Stimulated activated CD4-positive, alpha-beta T cell treated with anti-CD3 and anti-CD28 coated beads, Interleukin-12 subunit alpha, Interleukin-12 subunit beta, amount 100 ng/mL, for 48 hours (primary cell): ENCODE data around the gene ANXA11.

Source experiments
- DNase-seq, 3 donors: peaks; one replicate each; pipeline ENCODE4 v3.0.0-alpha.2; 2020; ENCODE audit warnings: low read depth in 2 of 3, low spot score in 1 of 3

ANXA11 gene

GRCh38 chr10:80188713-80189112, 16.6 kb downstream of the ANXA11 start:
- no peak for DNase-seq

GRCh38 chr10:80187465-80188409, 17.6 kb downstream of the ANXA11 start:
- DNase-seq = peak; percentile 48 to 56 (median 52)

- no peak for DNase-seq
Observed at GRCh38 chr10:80187060-80187459, 18.3 kb downstream of the ANXA11 start.

DNA sequence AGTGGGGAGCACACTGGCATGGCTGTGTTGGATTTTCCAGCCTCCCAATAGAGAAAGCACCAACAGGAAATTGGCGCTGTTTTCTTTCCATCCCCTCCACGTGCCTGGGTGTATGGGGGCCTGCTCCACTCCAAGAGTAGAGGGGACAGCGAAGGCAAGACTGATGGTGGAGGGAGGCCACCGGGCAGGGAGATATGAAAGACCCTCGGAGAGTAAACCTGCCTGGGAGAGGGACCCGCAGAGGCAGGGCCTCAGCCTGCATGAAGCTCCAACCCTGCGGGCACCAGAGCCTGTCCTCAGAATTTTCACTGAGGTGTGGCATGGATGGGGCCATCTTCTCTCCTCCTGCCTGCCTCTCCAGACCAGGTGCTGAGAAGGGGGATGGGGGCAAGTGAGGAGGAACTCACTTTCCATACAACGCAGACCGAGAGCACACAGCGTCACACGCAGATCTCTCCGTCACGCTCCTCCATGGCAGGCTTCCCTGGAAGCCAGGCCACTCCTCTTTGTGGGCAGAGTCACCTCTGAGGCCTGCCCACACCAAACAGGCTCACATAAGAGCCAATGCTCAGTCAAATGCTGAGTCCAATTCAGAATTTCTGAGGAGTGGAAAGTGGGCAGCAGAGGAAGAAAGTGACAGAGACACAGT, 18.8 kb downstream of the ANXA11 start:
- peak in 1 of 3 donors; percentile 54 for DNase-seq

DNA sequence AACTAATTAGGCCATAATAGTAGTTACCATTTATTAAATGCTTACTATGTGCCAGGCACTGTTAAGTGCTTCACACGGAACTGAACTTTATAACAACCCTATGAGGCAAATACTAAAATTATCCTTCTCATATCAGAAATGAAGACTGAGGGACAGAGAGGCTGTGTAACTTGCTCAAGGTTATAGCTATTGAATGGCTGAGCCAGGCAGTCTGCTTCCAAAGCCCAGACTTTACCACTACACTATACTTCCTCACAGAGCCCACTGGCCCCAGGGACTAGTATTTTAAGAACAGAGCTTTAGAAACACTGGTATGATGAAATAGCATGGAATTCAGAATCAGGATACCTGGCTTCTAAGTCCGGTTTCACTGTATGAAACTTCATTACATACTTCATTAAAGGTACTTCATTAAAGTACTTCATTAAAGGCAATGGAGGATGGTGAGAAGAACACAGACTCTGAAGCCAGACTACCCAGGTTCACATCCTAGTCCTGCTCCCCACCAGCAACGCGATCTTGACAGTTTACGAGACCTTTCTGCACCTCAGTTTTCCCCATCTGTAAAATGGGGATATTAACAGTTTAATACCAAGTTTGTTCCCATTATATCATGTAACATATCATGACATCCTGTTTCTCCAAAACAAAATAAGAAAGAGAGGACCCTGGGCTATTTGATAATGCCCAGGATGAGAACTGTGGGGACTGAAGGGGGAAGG, 19.6 kb downstream of the ANXA11 start:
- no peak for DNase-seq

GRCh38 chr10:80184291-80184690, 21.0 kb downstream of the ANXA11 start:
- DNase-seq = no peak

GRCh38 chr10:80183436-80183835, 21.9 kb downstream of the ANXA11 start:
- DNase-seq = no peak

DNA sequence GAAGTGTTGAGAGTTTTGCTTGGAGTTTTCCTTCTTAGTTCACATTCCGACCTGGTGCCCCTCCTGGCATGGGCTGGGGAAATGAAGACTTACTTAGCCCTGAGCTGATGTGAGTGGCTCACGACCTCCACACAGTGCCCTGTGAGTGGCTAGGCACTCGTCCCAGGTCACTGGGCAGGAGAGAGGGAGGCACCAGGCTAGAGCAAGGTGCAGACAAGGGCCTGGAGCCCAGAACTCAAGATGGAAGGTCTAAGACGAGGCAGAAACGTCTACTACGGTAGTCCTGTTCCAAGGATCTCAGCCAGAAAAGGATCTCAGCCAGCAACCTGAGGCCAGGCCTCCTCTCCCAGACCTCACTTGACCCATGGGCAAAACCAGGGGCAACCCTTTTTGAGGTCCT, 22.4 kb downstream of the ANXA11 start:
- DNase-seq = no peak

DNA sequence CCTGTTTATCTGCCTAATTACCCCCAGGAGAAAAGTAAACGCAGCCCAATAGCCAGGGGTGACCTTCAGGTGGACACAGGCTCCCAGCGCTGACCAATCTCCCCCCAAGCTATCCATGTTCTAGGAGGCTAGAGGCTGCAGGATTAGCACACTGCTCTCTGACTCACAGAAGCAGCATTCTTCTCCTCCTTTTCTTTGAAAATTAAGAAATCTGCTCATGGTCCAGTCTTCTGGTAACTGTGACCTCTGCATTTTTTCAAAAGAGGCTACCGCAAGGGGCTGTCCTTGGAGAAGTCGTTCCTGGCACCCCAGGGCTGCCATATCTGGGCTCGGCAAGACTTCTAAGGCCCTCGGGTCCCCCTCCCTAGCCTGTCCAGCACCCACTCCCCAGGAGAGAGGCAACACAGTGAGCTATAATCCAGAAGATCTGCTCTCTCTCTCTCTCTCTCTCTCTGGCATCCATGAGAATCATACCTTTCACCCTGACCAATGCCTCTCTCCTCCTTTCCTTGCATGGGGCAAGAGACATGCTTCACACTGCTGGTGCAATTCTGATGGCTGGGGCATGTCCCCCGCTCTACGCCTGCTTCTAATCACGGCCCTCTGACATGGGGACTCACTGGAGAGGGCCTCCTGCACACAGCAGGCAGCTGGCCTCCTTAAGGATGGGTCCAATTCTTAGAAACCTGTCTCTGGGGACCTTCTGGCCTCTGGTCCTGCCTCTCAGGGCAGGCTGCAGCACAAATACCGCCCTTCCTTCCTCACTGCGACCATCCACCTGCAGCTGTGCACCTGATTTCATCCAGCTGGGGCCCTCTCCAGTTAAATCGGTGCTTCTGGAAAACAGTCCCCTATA, 27.3 kb downstream of the ANXA11 start:
- no peak for DNase-seq

DNA sequence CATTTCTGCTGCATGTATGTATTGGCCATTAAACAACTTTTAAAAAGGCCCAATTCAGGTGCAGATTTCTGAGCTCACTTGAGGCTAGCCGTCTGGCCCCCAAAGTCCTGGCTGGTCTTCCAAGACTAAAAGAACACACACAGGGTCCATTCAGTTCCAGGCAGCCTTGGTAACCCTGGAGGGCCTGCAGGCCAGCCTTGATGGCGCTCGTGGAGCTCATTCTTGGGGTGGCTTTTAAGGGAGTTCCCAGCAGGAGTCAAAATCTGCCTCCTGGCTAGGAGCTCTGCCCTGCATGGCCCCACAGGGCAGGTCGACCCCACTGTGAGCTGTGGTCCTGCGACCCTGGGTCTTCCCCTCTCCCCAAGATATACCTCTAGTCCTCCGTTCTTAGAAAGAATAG, 28.8 kb downstream of the ANXA11 start:
- DNase-seq = no peak

DNA sequence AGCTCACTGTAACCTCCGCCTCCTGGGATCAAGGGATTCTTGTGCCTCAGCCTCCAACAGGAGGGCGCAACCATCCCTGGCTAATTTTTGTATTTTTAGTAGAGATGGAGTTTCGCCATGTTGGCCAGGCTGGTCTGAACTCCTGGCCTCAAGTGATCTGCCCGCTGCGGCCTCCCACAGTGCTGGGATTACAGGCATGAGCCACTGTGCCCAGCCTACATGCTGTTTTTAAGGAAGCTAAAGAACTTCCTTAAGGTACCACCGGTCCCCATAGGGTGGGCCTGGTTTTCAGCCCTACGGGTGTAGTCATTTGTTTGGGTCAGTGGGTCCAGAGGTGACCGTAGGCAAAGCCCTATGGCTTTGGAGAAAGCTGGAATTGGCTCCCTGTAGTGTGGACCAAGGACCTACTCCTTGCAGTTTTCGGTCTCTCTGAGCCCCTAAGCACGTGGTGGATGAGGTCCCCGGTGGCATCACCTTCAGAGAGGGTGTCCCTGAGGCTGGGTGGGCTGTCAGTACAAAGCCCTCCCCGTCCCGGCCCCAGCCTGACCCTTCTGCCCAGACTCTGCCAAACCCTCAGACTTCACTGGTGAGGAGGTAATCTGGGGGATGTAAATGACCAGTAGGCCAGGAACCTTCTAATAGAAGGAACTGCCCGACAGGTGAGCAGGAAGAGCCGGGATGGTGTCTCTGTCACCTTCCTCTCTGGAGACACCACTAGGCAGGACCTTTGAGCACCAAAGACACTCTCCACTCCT, 30.5 kb downstream of the ANXA11 start:
- DNase-seq = no peak

GRCh38 chr10:80173466-80173865, 31.9 kb downstream of the ANXA11 start:
- no peak for DNase-seq

GRCh38 chr10:80172896-80173295, 32.4 kb downstream of the ANXA11 start:
- no peak for DNase-seq

DNA sequence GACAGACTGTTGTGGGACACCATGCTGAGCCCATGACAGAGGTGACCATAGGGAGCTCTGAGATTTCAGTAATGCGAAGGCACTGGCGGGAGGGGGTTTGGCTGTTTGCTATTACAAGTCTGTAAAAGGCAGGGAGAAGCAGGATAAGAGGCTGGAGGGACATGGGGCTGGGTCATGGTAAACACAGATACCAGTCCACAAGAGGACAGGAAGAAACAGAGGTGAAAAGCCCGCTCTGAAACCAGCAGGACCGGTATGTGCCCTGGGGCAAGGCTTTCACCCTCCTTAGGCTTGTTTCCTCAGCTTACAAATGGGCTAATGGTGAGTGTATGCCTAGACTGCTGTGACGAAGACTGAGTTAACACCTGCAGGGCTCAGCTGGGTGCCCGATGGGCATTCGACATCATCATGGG, 34.1 kb downstream of the ANXA11 start:
- DNase-seq = no peak

DNA sequence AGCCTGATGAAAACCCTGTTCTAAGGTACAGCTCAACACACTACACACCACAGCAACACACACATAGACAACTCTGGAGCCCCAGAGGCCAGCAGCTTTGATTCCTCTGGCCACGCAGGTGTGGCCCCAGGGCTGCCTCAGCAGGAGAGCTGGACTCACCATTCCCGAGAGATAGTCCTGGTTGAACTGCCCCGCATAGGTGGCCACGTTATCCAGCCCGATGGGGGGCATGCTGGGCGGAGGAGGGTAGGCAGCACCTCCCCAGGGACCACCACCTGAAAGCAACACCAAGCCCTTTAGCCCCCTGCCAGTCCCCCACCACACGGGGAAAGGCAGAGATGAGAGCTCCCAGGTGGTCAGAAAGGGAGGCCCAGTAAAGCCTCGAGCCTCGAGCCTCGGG, 34.7 kb downstream of the ANXA11 start:
- no peak for DNase-seq

- DNase-seq = no peak
Observed at GRCh38 chr10:80170026-80170425, 35.3 kb downstream of the ANXA11 start.

DNA sequence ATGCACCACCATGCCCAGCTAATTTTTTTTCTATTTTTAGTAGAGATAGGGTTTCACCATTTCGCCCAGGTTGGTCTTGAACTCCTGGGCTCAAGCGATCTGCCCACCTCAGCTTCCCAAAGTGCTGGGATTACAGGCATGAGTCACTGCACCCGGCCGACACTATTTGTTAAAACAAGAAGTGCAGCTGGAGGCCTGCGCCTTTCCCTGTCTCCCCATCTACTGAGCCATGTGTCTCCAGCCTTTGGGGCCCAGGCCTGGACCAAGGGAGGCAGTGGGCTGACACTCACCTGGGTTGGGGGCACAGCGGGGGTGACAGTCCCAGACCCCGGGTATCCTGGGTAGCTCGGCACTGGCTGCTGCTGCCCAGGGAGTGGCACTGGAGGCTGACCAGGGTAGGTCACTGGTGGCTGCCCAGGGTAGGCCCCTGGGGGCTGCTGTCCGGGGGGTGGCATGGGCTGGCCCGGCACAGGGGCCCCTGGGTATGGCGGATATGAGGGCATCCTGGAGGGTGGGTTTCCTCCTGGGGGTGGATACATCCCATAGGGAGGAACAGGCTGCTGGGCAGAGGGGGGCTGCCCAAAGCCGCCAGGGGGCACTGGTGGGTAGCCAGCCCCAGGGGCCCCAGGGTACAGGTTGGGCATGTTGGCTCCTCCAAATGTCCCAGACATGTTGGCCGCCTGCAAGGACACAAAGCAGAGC, 36.5 kb downstream of the ANXA11 start:
- DNase-seq = no peak

- DNase-seq = no peak
Observed at GRCh38 chr10:80168162-80168511, 37.2 kb downstream of the ANXA11 start.

- no peak for DNase-seq
Observed at GRCh38 chr10:80167471-80168161, 37.7 kb downstream of the ANXA11 start.
